Keratinocyte (primary cell): ENCODE data around the gene CA14.
"Not testable (repeated sequence)": the region's sequence is repeated elsewhere in the genome, so short reads cannot be mapped to it uniquely, and the experiment has no call there.

Experiments used
- EZH2 ChIP-seq: IDR thresholded peaks from one replicate; pipeline ENCODE4 v1.6.1; 2012; ENCODE audit warnings: inconsistent platforms, mild to moderate bottlenecking, low read length, moderate library complexity
- TF ChIP-seq, protein P1 (sequence below), 3 experiments: IDR thresholded peaks in 1 of 3; conservative IDR thresholded peaks in 1 of 3; optimal IDR thresholded peaks in 1 of 3; 2 replicates in 2 of 3; 3 replicates in 1 of 3; pipeline versions ENCODE3 to v1.5.1; 2011; ENCODE audit warnings: low read length in 3 of 3, mild to moderate bottlenecking in 3 of 3, moderate library complexity in 2 of 3, control low read depth in 1 of 3, inconsistent platforms in 1 of 3; ENCODE audit not compliant: insufficient read depth in 2 of 3; ENCODE audit errors: extremely low read depth in 1 of 3

- not testable (repeated sequence) for TF ChIP-seq EZH2
- TF ChIP-seq, protein P1, sequence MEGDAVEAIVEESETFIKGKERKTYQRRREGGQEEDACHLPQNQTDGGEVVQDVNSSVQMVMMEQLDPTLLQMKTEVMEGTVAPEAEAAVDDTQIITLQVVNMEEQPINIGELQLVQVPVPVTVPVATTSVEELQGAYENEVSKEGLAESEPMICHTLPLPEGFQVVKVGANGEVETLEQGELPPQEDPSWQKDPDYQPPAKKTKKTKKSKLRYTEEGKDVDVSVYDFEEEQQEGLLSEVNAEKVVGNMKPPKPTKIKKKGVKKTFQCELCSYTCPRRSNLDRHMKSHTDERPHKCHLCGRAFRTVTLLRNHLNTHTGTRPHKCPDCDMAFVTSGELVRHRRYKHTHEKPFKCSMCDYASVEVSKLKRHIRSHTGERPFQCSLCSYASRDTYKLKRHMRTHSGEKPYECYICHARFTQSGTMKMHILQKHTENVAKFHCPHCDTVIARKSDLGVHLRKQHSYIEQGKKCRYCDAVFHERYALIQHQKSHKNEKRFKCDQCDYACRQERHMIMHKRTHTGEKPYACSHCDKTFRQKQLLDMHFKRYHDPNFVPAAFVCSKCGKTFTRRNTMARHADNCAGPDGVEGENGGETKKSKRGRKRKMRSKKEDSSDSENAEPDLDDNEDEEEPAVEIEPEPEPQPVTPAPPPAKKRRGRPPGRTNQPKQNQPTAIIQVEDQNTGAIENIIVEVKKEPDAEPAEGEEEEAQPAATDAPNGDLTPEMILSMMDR (optimal IDR thresholded peaks at IDR 0.05 in 1 of 3, IDR thresholded peaks at IDR 0.05 in 1 of 3, conservative IDR thresholded peaks at IDR 0.05 in 1 of 3; ENCODE audit: extremely low read depth in 1 of 3, insufficient read depth in 2 of 3, low read length in 3 of 3) = not testable (repeated sequence)
These were observed 49.1 kb upstream of the CA14 start for GRCh38 chr1:150208460-150208859.
